GM12892 (cell line): ENCODE data around the gene MEDAG.

Experiments used
- DNase-seq: peaks from one replicate; pipeline ENCODE4 v3.0.0; 2011; ENCODE audit not compliant: insufficient read length
- FAIRE-seq: peaks from 2 replicates; lab custom pipeline; 2011; peaks lifted over from hg19 to GRCh38; lab: Jason Lieb, UNC
- POLR2A ChIP-seq: IDR thresholded peaks from 2 replicates; pipeline ENCODE4 v1.6.1; 2011; ENCODE audit warnings: low read depth, low read length, control low read depth
- POLR2AphosphoS5 ChIP-seq: IDR thresholded peaks from 2 replicates; pipeline ENCODE4 v1.6.1; 2011; ENCODE audit warnings: low read depth, low read length, control low read depth
- TAF1 ChIP-seq: IDR thresholded peaks from 2 replicates; pipeline ENCODE4 v1.6.1; 2011; ENCODE audit warnings: low read depth, mild to moderate bottlenecking, control low read depth, low read length, borderline replicate concordance

MEDAG gene

GRCh38 chr13:30934803-30935202, 28.7 kb downstream of the MEDAG start:
- no peak for FAIRE-seq

GRCh38 chr13:30936971-30937370, 30.9 kb downstream of the MEDAG start:
- no peak for FAIRE-seq

More at GRCh38 chr13:30934803-30935202, 28.7 kb downstream of the MEDAG start:
- no peak for TF ChIP-seq TAF1
- no peak for DNase-seq

GRCh38 chr13:30943881-30944280, 37.8 kb downstream of the MEDAG start:
- FAIRE-seq: no peak
- DNase-seq: no peak
- TF ChIP-seq TAF1: no peak
- TF ChIP-seq POLR2AphosphoS5: no peak
- TF ChIP-seq POLR2A: no peak

More at GRCh38 chr13:30936971-30937370, 30.9 kb downstream of the MEDAG start:
- DNase-seq: no peak
- TF ChIP-seq POLR2AphosphoS5 (no peak), TAF1 (no peak), POLR2A (no peak)

- no peak for DNase-seq
- TF ChIP-seq POLR2AphosphoS5: no peak
- no peak for TF ChIP-seq POLR2A
- TF ChIP-seq TAF1: no peak
- FAIRE-seq: no peak
These were observed 51.3 kb downstream of the MEDAG start for GRCh38 chr13:30957258-30957943.

GRCh38 chr13:30959678-30960077, 53.6 kb downstream of the MEDAG start:
- no peak for DNase-seq
- TF ChIP-seq POLR2A: no peak
- TF ChIP-seq POLR2AphosphoS5: no peak
- no peak for TF ChIP-seq TAF1
- no peak for FAIRE-seq

GRCh38 chr13:30963791-30964190, 57.7 kb downstream of the MEDAG start:
- DNase-seq: no peak
- FAIRE-seq: no peak
- TF ChIP-seq POLR2AphosphoS5 (no peak), TAF1 (no peak), POLR2A (no peak)

- FAIRE-seq: no peak
- TF ChIP-seq POLR2A (no peak), POLR2AphosphoS5 (no peak), TAF1 (no peak)
- DNase-seq: no peak
These were observed 59.3 kb downstream of the MEDAG start for GRCh38 chr13:30965380-30965779.

- FAIRE-seq (no peak), DNase-seq (no peak)
- TF ChIP-seq POLR2A (no peak), POLR2AphosphoS5 (no peak), TAF1 (no peak)
These were observed 60.0 kb downstream of the MEDAG start for GRCh38 chr13:30966101-30966500.

- no peak for TF ChIP-seq POLR2AphosphoS5
- TF ChIP-seq POLR2A: no peak
- TF ChIP-seq TAF1: no peak
- no peak for FAIRE-seq
- DNase-seq: no peak
These were observed 62.8 kb downstream of the MEDAG start for GRCh38 chr13:30968846-30969245.

GRCh38 chr13:30971575-30971974, 65.5 kb downstream of the MEDAG start:
- FAIRE-seq: no peak
- DNase-seq: no peak
- TF ChIP-seq POLR2AphosphoS5: no peak

- no peak for FAIRE-seq
- TF ChIP-seq POLR2AphosphoS5 (no peak), TAF1 (no peak), POLR2A (no peak)
These were observed 66.9 kb downstream of the MEDAG start for GRCh38 chr13:30972888-30973377.

GRCh38 chr13:30974350-30974749, 68.3 kb downstream of the MEDAG start:
- FAIRE-seq (no peak), DNase-seq (no peak)
- no peak for TF ChIP-seq POLR2A
- TF ChIP-seq POLR2AphosphoS5: no peak
- no peak for TF ChIP-seq TAF1

More at GRCh38 chr13:30972888-30973377, 66.9 kb downstream of the MEDAG start:
- no peak for DNase-seq
